Activated CD8-positive, alpha-beta T cell treated with anti-CD3 and anti-CD28 coated beads, Interleukin-2, amount 10 ng/mL, durations not matched to agents 7 days and 5 days (primary cell): ENCODE measurements around the gene UGP2. TPM values are rescaled to one million over a fixed set of nuclear protein-coding genes. Genes with fewer than 3 reads are reported as not detected.
"Not testable (repeated sequence)": the region's sequence is repeated elsewhere in the genome, so short reads cannot be mapped to it uniquely, and the experiment has no call there.

Experiments
- ATAC-seq: fragments of 150-1000 bp; cut with Tn5 transposase; one replicate; pipeline ENCODE4 v1.10.0; 2021; ENCODE audit warnings: moderate library complexity
- CTCF ChIA-PET: fragments of 350-600 bp; sonication (Branson Sonifier 250); formaldehyde crosslinking; loops from one replicate; lab custom pipeline; 2021; ENCODE audit warnings: antibody characterized with exemption; lab: Charles Lee
- POLR2A ChIA-PET: fragments of 350-600 bp; sonication (Branson Sonifier 250); formaldehyde crosslinking; loops from one replicate; lab custom pipeline; 2021; ENCODE audit warnings: antibody characterized with exemption; lab: Charles Lee
- DNase-seq: peaks from one replicate; pipeline ENCODE4 v3.0.0-alpha.2; 2020
- H3K27ac Mint-ChIP-seq: one replicate; pipeline ENCODE4 v1.8.0; 2021; ENCODE audit warnings: mild to moderate bottlenecking, mixed read lengths
- H3K27me3 Mint-ChIP-seq: one replicate; pipeline ENCODE4 v1.8.0; 2021; ENCODE audit warnings: low read depth, mixed read lengths
- H3K36me3 Mint-ChIP-seq: one replicate; pipeline ENCODE4 v1.8.0; 2021; ENCODE audit warnings: low read depth, mixed read lengths
- H3K4me1 Mint-ChIP-seq: one replicate; pipeline ENCODE4 v1.8.0; 2021; ENCODE audit warnings: low read depth, mixed read lengths
- H3K4me3 Mint-ChIP-seq: one replicate; pipeline ENCODE4 v1.8.0; 2021; ENCODE audit warnings: mild to moderate bottlenecking, mixed read lengths
- H3K9me3 Mint-ChIP-seq: one replicate; pipeline ENCODE4 v1.8.0; 2022; ENCODE audit warnings: mixed read lengths; ENCODE audit not compliant: insufficient read depth
- total RNA-seq, 2 experiments: library from RNA; stranded (reverse); gene quantifications; one replicate each; pipeline ENCODE4 v1.2.3, GENCODE V29; 2021

UGP2 gene
- 100 to 1,000 TPM; 161 to 164 TPM for total RNA-seq

- Mint-ChIP-seq H3K4me1 (peaks cover 55% of the 10 kb centered on the region), H3K9me3 (peaks cover 5% of the 10 kb centered on the region), H3K4me3 (peak within 1 kb of the TSS; percentile 98), H3K36me3 (peaks cover 48% of the 10 kb centered on the region), H3K27ac (peak within 1 kb of the TSS; percentile 99), H3K27me3 (peaks cover 2% of the 10 kb centered on the region)
- ChIA-PET CTCF (interaction anchor here (0.9 to 5.8 kb wide), 8 partner anchors 8 to 486 kb away, joined by 3 to 95 read pairs (median 4); no protein-coding TSS in a partner anchor), POLR2A (interaction anchor here (0.6 to 7.0 kb wide), 21 partner anchors 8 to 1386 kb away, joined by 3 to 315 read pairs (median 4); partner anchors contain the start of genes ACTR2, AFTPH, MDH1 and WDPCP)
- DNase-seq (peak; percentile 94), ATAC-seq (peak; percentile 76)
Observed at GRCh38 chr2:63841254-63842022, at the start of gene UGP2. Gene UGP2 (plus strand): TSS chr2:63841896. CDS start chr2:63842186, 290 bp downstream.

- POLR2A ChIA-PET, result no interaction called here
- Mint-ChIP-seq H3K27me3 (peaks cover 6% of the 10 kb centered on the region), H3K4me1 (peaks cover 4% of the 10 kb centered on the region), H3K36me3 (no peaks in the 10 kb centered on the region), H3K27ac (no peak overlapping the region), H3K9me3 (no peaks in the 10 kb centered on the region), H3K4me3 (no peak overlapping the region)
- CTCF ChIA-PET, result no interaction called here
- DNase-seq (no peak), ATAC-seq (no peak)
Observed at GRCh38 chr2:63792530-63792929, 49.2 kb upstream of the UGP2 start.

GRCh38 chr2:63796366-63796765, 45.3 kb upstream of the UGP2 start:
- Mint-ChIP-seq H3K27ac (no peak overlapping the region), H3K4me3 (no peak overlapping the region), H3K27me3 (peaks cover 2% of the 10 kb centered on the region), H3K4me1 (peaks cover 4% of the 10 kb centered on the region), H3K9me3 (no peaks in the 10 kb centered on the region), H3K36me3 (no peaks in the 10 kb centered on the region)
- ChIA-PET CTCF (interaction anchor here (0.6 kb wide), 1 partner anchor 951 kb away, joined by 3 read pairs; no protein-coding TSS in a partner anchor), POLR2A (no interaction called here)
- ATAC-seq, result no peak
- no peak for DNase-seq

DNA sequence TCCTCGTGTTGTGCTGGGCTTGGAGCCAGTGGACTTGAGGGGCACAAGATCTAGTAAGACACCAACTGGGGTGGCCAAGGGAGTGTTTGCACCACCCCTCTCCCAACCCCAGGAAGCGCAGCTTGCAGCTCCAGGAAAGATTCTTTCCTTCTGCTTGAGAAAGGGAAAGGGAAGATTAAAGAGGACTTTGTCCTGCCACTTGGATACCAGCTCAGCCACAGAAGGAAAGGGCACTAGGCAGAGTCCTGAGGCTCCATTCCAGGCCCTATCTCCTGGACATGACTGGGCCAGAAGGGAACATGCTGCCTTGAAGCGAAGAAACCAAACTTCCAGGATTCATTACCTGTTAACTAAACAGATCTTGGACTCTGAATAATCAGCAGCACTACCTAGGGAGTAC, 44.9 kb upstream of the UGP2 start:
- H3K27ac Mint-ChIP-seq, result no peak overlapping the region
- DNase-seq (no peak), ATAC-seq (no peak)
- H3K36me3 Mint-ChIP-seq, result no peaks in the 10 kb centered on the region
- peaks cover 2% of the 10 kb centered on the region for H3K27me3 Mint-ChIP-seq
- ChIA-PET POLR2A (no interaction called here), CTCF (interaction anchor here (0.6 kb wide), 1 partner anchor 950 kb away, joined by 3 read pairs; no protein-coding TSS in a partner anchor)
- H3K4me1 Mint-ChIP-seq, result peaks cover 4% of the 10 kb centered on the region
- no peaks in the 10 kb centered on the region for H3K9me3 Mint-ChIP-seq
- no peak overlapping the region for H3K4me3 Mint-ChIP-seq

DNA sequence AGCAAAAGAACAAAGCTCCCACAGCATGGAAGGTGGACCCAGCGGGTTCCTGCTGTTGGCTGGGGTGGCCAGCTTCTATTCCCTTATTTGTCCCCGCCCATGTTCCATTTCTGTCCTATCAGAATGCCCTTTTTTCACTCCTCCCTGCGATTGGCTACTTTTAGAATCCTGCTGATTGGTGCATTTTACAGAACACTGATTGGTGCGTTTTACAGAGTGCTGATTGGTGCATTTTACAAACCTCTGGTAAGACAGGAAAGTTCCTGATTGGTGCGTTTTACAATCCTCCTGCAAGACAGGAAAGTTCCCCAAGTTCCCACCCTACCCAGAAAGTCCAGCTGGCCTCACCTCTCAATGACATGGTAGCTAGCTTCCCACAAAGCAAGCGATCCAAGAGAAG, 40.2 kb upstream of the UGP2 start:
- POLR2A ChIA-PET, result no interaction called here
- no peaks in the 10 kb centered on the region for H3K36me3 Mint-ChIP-seq
- H3K4me3 Mint-ChIP-seq, result no peak overlapping the region
- CTCF ChIA-PET, result no interaction called here
- H3K4me1 Mint-ChIP-seq, result no peaks in the 10 kb centered on the region
- ATAC-seq (no peak), DNase-seq (no peak)
- H3K27ac Mint-ChIP-seq, result no peak overlapping the region
- H3K9me3 Mint-ChIP-seq, result no peaks in the 10 kb centered on the region
- H3K27me3 Mint-ChIP-seq, result no peaks in the 10 kb centered on the region

DNA sequence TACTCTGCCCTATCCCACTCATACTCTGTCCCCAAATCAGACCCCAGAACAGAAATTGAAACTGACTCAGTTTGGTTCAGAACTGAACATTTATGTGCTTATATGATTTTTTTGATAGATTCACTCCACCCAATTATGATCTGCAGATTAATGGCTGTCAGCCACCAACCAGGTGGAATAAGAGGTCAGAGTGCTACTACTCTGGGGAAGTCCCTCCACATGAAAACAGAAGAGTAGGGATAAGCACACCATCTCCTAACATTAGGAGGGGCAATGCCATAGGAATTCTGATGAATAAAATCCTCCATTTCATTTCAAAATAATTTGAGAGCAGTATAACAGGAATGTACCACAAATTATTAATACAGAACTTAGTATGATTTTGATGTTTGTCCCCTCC, 36.3 kb upstream of the UGP2 start:
- Mint-ChIP-seq H3K27ac (no peak overlapping the region), H3K36me3 (no peaks in the 10 kb centered on the region), H3K27me3 (no peaks in the 10 kb centered on the region), H3K4me3 (no peak overlapping the region), H3K4me1 (no peaks in the 10 kb centered on the region), H3K9me3 (no peaks in the 10 kb centered on the region)
- ChIA-PET CTCF (no interaction called here), POLR2A (no interaction called here)
- ATAC-seq (no peak), DNase-seq (no peak)

GRCh38 chr2:63808036-63808435, 33.7 kb upstream of the UGP2 start:
- ATAC-seq, H3K27ac Mint-ChIP-seq, H3K4me3 Mint-ChIP-seq, H3K4me1 Mint-ChIP-seq, DNase-seq, H3K27me3 Mint-ChIP-seq, H3K9me3 Mint-ChIP-seq, POLR2A ChIA-PET, H3K36me3 Mint-ChIP-seq, CTCF ChIA-PET: not testable (repeated sequence)

DNA sequence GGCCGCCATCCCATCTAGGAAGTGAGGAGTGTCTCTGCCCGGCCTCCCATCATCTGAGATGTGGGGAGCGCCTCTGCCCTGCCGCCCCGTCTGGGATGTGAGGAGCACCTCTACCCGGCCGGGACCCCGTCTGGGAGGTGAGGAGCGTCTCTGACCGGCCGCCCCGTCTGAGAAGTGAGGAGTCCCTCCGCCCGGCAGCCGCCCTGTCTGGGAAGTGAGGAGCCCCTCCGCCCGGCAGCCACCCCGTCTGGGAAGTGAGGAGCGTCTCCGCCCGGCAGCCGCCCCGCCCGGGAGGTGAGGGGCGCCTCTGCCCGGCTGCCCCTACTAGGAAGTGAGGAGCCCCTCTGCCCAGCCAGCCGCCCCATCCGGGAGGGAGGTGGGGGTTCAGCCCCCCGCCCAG, 32.8 kb upstream of the UGP2 start:
- H3K27ac Mint-ChIP-seq, ATAC-seq, H3K36me3 Mint-ChIP-seq, H3K4me3 Mint-ChIP-seq, H3K4me1 Mint-ChIP-seq, H3K27me3 Mint-ChIP-seq, DNase-seq, POLR2A ChIA-PET, H3K9me3 Mint-ChIP-seq, CTCF ChIA-PET: not testable (repeated sequence)

GRCh38 chr2:63811063-63811462, 30.6 kb upstream of the UGP2 start:
- ChIA-PET POLR2A (no interaction called here), CTCF (no interaction called here)
- H3K27ac Mint-ChIP-seq, result no peak overlapping the region
- no peak overlapping the region for H3K4me3 Mint-ChIP-seq
- DNase-seq (no peak), ATAC-seq (no peak)
- H3K4me1 Mint-ChIP-seq, result no peaks in the 10 kb centered on the region
- no peaks in the 10 kb centered on the region for H3K36me3 Mint-ChIP-seq
- H3K27me3 Mint-ChIP-seq, result no peaks in the 10 kb centered on the region
- H3K9me3 Mint-ChIP-seq, result no peaks in the 10 kb centered on the region

DNA sequence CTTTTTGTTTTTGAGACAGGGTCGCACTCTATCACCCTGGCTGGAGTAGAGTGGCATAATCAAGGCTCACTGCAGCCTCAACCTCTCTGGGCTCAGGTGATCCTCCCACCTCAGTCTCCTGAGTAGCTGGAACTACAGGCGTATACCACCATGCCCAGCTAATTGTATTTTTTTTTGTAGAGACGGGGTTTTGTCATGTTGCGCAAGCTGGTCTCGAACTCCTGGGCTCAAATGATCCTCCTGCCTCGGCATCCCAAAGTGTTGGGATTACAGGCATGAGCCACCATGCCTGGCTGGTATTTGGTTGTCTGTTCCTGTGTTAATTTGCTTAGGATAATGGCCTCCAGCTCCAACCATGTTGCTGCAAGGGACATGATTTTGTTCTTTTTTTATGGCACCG, 29.8 kb upstream of the UGP2 start:
- ATAC-seq, H3K4me3 Mint-ChIP-seq, DNase-seq, H3K27ac Mint-ChIP-seq, H3K27me3 Mint-ChIP-seq, H3K9me3 Mint-ChIP-seq, CTCF ChIA-PET, H3K36me3 Mint-ChIP-seq, H3K4me1 Mint-ChIP-seq, POLR2A ChIA-PET: not testable (repeated sequence)

DNA sequence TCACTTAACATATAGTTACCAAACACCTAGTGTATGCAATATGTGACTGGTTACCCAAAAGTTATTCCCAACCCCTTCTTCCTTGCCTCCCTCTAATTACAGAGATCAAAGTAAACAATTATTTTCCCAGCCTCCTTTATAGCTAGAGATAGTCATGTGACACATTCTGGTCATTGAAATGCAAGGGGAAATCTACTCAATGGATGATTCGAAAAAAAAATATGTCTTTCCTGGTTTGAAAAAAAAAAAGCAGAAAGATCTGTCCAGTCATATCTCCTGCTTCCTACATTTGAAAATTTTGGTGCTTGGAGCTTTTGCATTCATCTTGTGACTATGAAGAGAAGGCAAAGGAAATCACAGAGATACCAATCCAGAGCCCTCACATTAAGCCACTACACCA, 27.6 kb upstream of the UGP2 start:
- Mint-ChIP-seq H3K4me3 (no peak overlapping the region), H3K36me3 (no peaks in the 10 kb centered on the region), H3K27ac (no peak overlapping the region), H3K9me3 (no peaks in the 10 kb centered on the region), H3K4me1 (no peaks in the 10 kb centered on the region), H3K27me3 (no peaks in the 10 kb centered on the region)
- CTCF ChIA-PET, result no interaction called here
- DNase-seq (no peak), ATAC-seq (no peak)
- POLR2A ChIA-PET, result no interaction called here

DNA sequence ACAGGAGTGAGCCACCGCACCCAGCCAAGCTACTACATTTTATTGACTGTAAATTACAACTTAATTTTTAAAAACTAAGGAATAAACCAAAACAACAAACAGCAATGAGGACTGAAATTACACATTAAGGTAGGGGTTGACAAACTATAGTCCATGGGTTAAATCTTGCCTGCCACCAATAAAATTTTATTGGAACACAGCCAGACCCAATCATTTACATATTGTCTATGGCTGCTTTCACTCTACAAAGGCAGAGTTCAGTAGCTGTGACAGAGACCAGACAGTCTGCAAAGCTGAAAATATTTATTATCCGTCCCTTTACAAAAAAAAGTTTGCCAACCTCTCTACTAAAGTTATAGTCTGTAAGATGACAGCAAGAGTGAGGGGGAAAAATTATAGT, 24.3 kb upstream of the UGP2 start:
- Mint-ChIP-seq H3K4me1 (no peaks in the 10 kb centered on the region), H3K36me3 (no peaks in the 10 kb centered on the region), H3K27ac (no peak overlapping the region), H3K9me3 (no peaks in the 10 kb centered on the region), H3K27me3 (no peaks in the 10 kb centered on the region), H3K4me3 (no peak overlapping the region)
- ATAC-seq, result no peak
- CTCF ChIA-PET, result no interaction called here
- no peak for DNase-seq
- POLR2A ChIA-PET, result interaction anchor here (1.3 kb wide), 1 partner anchor 23 kb away, joined by 4 read pairs; no protein-coding TSS in a partner anchor
